ENCODE data around the gene RABGAP1.

RABGAP1 gene

GRCh38 chr9:123069010-123069481 is 128.2 kb downstream of the RABGAP1 start:
- DNase-seq (ENCODE audit: extremely low read depth, low read depth) = peak; percentile 92
- no peak for TF ChIP-seq CTCF (IDR thresholded peaks at IDR 0.05; ENCODE audit: low read depth, low read length)

- no peak for TF ChIP-seq CTCF (IDR thresholded peaks at IDR 0.05; ENCODE audit: low read depth, low read length)
Measured at GRCh38 chr9:123070198-123070597, 129.4 kb downstream of the RABGAP1 start.

GRCh38 chr9:123072407-123072995 is 131.7 kb downstream of the RABGAP1 start:
- DNase-seq (ENCODE audit: extremely low read depth, low read depth) = no peak
- no peak for TF ChIP-seq CTCF (IDR thresholded peaks at IDR 0.05; ENCODE audit: low read depth, low read length)

More at GRCh38 chr9:123070198-123070597, 129.4 kb downstream of the RABGAP1 start:
- no peak for DNase-seq (ENCODE audit: extremely low read depth, low read depth)

GRCh38 chr9:123073441-123073840 is 132.6 kb downstream of the RABGAP1 start:
- no peak for TF ChIP-seq CTCF (IDR thresholded peaks at IDR 0.05; ENCODE audit: low read depth, low read length)
- DNase-seq (ENCODE audit: extremely low read depth, low read depth) = no peak

GRCh38 chr9:123073991-123074422 is 133.2 kb downstream of the RABGAP1 start:
- TF ChIP-seq CTCF (IDR thresholded peaks at IDR 0.05; ENCODE audit: low read depth, low read length) = no peak; the same call in 1 of the 2 replicates
- peak; percentile 12 for DNase-seq (ENCODE audit: extremely low read depth, low read depth)

GRCh38 chr9:123074628-123075027 is 133.8 kb downstream of the RABGAP1 start:
- TF ChIP-seq CTCF (IDR thresholded peaks at IDR 0.05; ENCODE audit: low read depth, low read length) = no peak
- no peak for DNase-seq (ENCODE audit: extremely low read depth, low read depth)

- no peak for TF ChIP-seq CTCF (IDR thresholded peaks at IDR 0.05; ENCODE audit: low read depth, low read length)
- no peak for DNase-seq (ENCODE audit: extremely low read depth, low read depth)
Measured at GRCh38 chr9:123080444-123080843, 139.6 kb downstream of the RABGAP1 start.

Measured in AG09319 (cell line).